Left kidney (tissue), 2 donors: Measurements from ENCODE around the gene PSG3. TPM values are rescaled to one million over a fixed set of nuclear protein-coding genes. Genes with fewer than 3 reads are reported as not detected.
"Not testable (repeated sequence)": the region's sequence is repeated elsewhere in the genome, so short reads cannot be mapped to it uniquely, and the experiment has no call there.

Experiments used
- DNase-seq: peaks from one replicate; pipeline ENCODE4 v3.0.0-alpha.2; 2013
- polyA plus RNA-seq: library from polyadenylated mRNA; unstranded; fragments of 120-200 nt; gene quantifications from one replicate; pipeline ENCODE4 v1.2.1, GENCODE V29; 2013; ENCODE audit not compliant: insufficient read length

Gene PSG3
- polyA plus RNA-seq, 1 donor, result 0.13 TPM

- DNase-seq, result no peak
These were observed 44.3 kb downstream of the PSG3 start for GRCh38 chr19:42695811-42696503.

DNA sequence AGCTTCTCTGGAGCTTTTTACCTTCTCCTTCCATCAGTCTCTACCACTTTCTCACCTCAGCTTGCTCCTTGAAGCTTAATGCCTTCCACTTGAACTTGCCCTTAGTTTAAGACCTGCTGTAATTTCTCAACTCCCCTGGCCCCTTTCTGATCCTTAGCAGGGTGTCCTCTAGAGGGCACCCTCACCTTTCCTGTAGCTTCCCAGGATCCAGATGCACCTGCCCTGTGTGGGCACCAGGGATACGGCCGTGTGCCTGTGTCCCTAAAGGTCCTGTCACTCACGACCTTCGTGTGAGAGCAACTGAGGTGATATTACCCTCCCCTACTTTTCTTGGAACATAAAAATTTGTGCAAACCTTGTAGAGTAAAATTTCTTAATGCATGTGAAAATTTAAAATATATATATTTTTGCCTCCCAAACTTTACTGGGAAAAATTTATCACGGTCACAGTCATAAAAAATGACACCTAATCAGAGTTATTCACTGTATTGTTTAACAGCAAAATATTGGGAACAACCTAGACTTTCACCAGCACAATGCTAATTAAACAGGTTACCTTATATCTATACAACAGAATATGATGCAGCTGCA lies 46.4 kb downstream of the PSG3 start:
- DNase-seq, result no peak

- no peak for DNase-seq
These were observed 56.3 kb downstream of the PSG3 start for GRCh38 chr19:42683917-42684513.

- not testable (repeated sequence) for DNase-seq
These were observed 64.0 kb downstream of the PSG3 start for GRCh38 chr19:42676326-42676725.

DNA sequence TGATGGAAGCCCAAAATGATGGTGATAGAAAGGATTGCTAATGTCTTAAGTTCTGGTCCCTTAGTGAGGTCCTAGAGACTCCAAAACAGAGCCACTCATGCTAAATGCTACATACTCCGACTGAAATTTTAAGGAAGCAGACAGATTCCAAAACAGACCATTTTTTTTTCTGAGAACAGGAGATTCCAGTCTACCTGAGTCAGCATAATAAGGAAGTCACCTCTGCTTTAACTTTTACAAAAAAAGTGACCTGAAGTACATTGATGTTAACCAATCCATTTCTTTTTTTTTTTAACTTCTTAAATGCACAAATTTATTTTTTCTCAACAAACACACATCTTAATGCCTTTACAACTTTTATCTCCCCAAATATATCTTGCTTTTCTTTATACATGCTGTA lies 65.7 kb downstream of the PSG3 start:
- DNase-seq, result not testable (repeated sequence)

Other genes starting within 250 kb of the PSG3 start
- 11.9 TPM for gene CEACAM1, start 212.0 kb downstream of the PSG3 start, polyA plus RNA-seq
- 0.22 TPM for gene CEACAM8, start 145.6 kb downstream of the PSG3 start, polyA plus RNA-seq
- gene PSG8, start 25.2 kb upstream of the PSG3 start, polyA plus RNA-seq, result not detected
- gene PSG1, start 139.2 kb upstream of the PSG3 start, polyA plus RNA-seq, result not detected
- not detected for gene PSG6, start 177.4 kb upstream of the PSG3 start, polyA plus RNA-seq
- gene PSG7, start 196.7 kb upstream of the PSG3 start, polyA plus RNA-seq, result not detected